Inflammatory macrophage treated with lipopolysaccharide for 1 hour (primary cell): ENCODE data around the gene RAD51B.
A peak's percentile ranks its signal among the peaks of the same experiment; 100 is the strongest.

Experiments
- DNase-seq, 2 donors: peaks; one replicate each; pipeline ENCODE4 v3.0.0-alpha.2; 2020 to 2022

Gene RAD51B

GRCh38 chr14:68569970-68570409, 750.4 kb downstream of the RAD51B start:
- no peak for DNase-seq

DNA sequence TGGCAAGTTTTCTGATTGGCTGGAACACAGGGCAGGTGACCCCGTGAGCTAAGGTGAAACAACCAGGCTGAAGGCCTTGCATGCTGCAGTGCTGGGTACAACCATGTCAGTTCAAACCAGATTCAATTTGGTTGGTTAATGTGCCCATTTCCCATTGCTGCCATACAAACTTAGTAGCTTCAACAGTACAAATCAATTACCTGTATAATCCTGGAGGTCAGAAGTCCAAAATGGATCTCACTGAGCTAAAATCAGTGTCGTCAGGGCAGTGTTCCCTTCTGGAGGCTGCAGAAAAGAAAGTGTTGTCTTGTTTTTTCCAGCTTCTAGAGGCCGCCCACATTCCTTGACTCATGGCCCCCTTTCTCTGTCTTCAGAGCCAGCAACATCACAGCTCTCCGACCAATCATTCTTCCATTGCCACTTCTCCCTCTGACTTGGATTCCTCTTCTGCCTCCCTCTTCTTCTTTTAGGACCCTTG, 751.6 kb downstream of the RAD51B start:
- no peak for DNase-seq

- DNase-seq: no peak
These were observed 752.4 kb downstream of the RAD51B start for GRCh38 chr14:68571928-68572525.

DNA sequence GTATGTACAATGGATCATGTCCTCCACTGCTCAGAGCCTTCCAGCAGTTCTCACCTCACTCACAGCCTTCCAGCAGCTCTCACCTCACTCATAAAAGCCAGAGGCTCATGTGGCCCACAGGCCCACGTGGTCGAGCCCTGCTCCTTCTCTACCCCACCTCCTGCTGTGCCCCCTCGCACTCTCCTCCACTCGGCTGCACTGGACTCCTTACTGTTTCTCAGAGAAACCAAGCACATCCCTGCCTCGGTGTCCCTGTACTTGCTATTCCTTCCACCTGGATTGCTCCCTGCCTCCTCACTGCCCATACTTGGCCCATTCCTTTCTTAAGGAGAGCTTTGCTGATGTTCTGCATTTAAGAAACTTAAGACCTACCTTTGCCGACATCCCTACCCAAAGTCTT, 753.5 kb downstream of the RAD51B start:
- DNase-seq: no peak

- DNase-seq: peak in 1 of 2 donors; percentile 49
These were observed 754.1 kb downstream of the RAD51B start for GRCh38 chr14:68573722-68574121.

- no peak for DNase-seq
These were observed 754.9 kb downstream of the RAD51B start for GRCh38 chr14:68574461-68574860.

GRCh38 chr14:68574906-68575305, 755.3 kb downstream of the RAD51B start:
- no peak for DNase-seq

DNA sequence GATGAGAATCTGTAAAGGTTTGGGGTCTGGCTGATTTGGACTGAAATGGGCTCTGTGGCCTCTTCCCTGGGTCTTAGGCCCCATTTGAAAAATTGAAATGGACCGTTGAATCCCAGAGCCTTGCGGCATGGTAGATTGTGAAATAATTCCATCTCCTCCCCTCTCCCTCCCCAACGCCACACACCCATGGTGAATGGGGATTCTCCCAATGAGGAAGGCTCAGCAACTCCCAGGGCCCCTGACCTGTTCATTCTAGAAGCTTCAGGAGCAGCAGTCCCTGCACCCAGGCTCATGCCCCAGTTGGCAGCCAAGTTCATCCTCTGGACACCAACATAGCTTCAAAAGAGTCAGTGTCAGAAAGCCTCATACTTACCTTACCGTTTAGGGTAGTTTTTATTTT, 755.8 kb downstream of the RAD51B start:
- DNase-seq: no peak

GRCh38 chr14:68576031-68576430, 756.5 kb downstream of the RAD51B start:
- DNase-seq: no peak

GRCh38 chr14:68576496-68577244, 757.1 kb downstream of the RAD51B start:
- no peak for DNase-seq

- peak; percentile 94 to 98 for DNase-seq
These were observed 758.4 kb downstream of the RAD51B start for GRCh38 chr14:68577802-68578541.

GRCh38 chr14:68578597-68578996, 759.0 kb downstream of the RAD51B start:
- no peak for DNase-seq

DNA sequence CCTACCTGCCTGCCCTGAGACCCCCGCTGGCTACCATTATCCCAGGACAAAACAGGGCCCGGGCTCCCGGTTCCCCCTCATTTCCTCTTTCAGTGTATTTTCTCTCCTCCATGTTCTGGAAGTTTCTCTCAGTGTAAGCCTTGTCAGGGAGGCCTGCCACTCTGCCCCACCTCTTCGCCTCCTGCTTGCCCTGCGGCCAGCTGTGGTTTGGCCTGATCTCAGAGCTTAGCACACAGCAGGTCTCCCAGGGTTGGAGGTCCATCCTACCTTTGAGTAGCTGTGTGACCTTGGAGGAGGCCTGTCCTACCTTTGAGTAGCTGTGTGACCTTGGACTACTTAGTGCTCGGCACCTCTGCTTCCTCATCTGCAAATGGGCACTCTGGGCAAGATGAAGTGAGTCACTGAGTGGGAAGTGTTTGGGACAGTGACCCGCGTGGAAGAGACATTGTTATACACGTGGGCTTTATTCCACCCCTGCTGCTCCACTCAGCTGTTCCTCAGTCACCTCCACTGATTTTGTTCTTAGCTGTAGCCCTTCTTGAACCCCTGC, 760.6 kb downstream of the RAD51B start:
- DNase-seq: peak; percentile 50 to 67

DNA sequence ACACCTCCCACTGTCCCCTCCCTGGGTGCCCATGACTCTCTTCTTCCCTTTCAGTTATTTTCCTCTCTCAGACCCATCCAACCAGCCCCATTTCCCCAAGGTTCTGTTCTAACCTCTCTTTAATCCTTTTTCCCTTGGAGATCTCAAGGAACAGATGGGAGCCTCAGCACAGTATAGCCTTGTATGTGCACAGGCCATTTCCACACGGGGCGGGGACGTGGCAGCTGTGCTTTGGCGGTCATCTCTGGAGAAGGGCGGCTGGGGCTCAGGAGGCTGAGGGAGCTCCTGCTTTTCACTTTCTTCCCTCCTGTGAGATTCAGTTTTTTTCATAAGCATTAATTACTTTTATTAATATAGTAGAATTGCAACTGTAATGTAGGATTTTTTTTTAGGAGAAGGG, 761.1 kb downstream of the RAD51B start:
- DNase-seq: no peak

- no peak for DNase-seq
These were observed 764.1 kb downstream of the RAD51B start for GRCh38 chr14:68583548-68584280.

DNA sequence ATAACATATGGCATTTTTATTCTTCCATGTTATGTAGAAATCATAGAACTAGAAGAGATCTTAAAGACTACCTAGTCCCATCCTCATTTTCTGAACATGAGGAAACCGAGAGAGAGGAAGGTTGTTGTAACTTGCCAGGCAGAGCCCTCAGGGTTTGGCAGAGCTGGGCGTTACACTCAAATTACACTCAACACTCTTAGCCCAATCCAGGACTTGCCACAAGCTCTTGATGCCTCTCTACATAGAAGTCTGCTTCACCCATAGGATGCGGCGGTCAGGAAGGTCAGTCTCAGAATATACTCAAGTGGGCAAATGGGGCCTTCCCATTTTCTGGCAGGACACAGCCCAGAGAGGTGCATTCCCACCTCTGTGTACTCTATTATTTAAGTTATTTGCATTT, 765.2 kb downstream of the RAD51B start:
- no peak for DNase-seq

DNA sequence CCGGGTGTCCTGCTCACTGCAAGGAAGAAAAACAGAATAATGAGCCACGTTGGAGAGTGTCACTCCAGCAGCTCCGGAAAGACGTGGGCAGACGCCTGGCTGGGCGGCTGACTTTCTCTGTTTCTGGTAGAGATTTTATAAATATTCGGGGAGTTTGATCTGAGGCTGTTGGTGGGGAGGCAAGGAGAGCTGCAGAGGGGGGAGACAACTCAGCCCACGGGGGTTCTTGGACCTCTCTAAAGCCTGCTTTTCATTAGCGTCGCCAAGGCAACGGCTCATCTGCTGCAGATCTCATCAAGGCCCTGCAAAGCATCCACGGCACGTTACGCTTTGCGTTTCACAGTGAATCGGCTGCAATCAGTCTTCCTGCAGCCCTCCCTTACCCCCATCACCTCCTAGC, 766.1 kb downstream of the RAD51B start:
- no peak for DNase-seq

GRCh38 chr14:68586896-68587751, 767.5 kb downstream of the RAD51B start:
- no peak for DNase-seq

DNA sequence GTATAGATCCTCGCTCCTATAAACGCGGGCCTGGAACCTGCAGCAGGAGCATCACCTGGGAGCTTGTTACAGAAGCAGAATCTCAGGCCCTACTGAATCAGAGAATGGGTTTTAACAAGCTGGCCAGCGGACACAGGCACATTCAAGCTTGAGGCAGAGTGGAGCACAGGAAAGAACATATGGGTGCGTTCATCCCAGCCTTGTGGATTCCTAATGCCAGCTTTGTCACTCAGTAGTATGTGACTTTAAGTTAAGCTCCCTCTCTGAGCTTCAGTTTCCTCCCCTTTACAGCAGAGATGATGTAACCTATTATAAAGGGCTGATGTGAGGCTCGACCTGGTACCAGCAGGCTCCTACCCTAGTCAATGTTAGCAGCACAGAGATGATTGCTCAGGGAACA, 768.4 kb downstream of the RAD51B start:
- no peak for DNase-seq

DNA sequence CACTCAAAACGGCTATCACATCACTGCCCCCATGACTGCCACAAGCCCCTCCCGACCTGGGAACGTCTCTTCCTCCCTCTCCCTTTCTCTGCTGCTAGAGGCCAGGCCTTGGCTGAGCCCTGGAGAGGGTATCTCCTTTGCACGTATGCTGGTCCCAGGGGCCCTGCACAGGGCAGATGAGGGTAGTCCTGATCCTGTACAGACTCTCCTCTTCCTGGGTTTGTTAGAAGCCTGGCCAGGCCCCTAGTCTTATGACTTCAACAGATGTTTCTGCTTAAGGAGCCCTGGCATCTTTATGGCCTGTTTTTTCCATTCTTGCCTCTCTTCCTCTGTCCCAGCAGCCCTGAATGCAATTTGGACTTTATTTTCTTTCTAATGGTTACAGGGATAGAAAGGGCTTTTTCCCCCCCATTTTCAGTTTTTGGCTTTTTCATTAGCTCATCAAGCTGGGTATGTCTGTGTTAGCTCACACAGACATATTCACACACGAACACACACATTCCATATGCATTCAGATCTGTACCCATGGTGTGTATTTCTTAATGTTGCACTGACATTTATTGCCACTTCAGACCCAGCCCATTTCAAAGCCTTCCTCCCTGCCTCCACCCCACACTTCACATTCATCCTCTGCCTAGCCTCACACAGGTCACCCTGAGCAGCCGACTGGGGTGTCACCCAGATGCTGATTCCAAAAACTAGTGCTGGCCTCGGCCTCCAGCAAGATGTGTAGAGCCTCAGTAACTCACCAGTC, 770.0 kb downstream of the RAD51B start:
- DNase-seq: no peak

GRCh38 chr14:68590201-68590522, 770.6 kb downstream of the RAD51B start:
- no peak for DNase-seq
